Measurements from ENCODE around the gene MANF. TPM values are rescaled to one million over a fixed set of nuclear protein-coding genes. Genes with fewer than 3 reads are reported as not detected.

Gene MANF
- total and polyA plus RNA-seq, 2 of the 13 experiments (the other 11 are each of a cell fraction or from before 2014, with no cell fraction given) = 55.4 to 269 TPM

DNA sequence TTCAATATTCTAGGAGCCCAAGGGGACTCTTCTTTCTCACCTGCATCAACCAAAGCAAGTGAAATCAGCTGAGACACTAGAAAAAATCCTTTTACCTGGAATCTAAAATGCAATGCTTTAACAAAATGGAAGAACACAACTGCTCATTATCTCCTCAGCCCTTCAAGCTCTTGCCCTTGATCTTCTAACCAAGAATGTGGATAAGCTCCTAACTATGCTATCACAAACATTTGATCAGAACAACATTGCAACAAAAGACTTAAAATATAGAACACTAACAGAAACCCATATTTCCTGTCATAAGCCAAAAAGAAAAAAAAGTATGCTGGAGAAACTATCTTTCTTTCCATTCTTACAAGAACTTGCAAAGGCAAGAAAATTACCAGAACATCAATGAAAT is 18.6 kb downstream of the MANF start:
- CTCF ChIA-PET (ENCODE audit: low intra/inter-chr PET ratio, low total read pairs) = no interaction called here
- Histone ChIP-seq H3K27ac (ENCODE audit: extremely low read length, insufficient read depth, low read length) (no peak overlapping the region), H3K4me1 (ENCODE audit: insufficient read depth, low read length) (no peaks in the 10 kb centered on the region), H4K20me1 (ENCODE audit: insufficient read depth, low read length) (no peaks in the 10 kb centered on the region), H2AFZ (ENCODE audit: low read length) (no peak overlapping the region), H3K79me2 (ENCODE audit: insufficient read depth, low read length) (no peaks in the 10 kb centered on the region), H3K4me2 (ENCODE audit: low read depth, low read length) (no peak overlapping the region), H3K27me3 (ENCODE audit: control insufficient read depth in 1 of 2, insufficient read depth in 2 of 2, low read length in 2 of 2) (no peaks in the 10 kb centered on the region), H3K36me3 (replicated peaks in 1 of 2; ENCODE audit: control insufficient read depth in 1 of 2, insufficient read depth in 2 of 2, low read length in 2 of 2) (peaks cover 19 to 60% of the 10 kb centered on the region in 2 experiments), H3K9me3 (ENCODE audit: low read length) (no peaks in the 10 kb centered on the region), H3K4me3 (replicated peaks in 1 of 3; ENCODE audit: insufficient read depth in 1 of 3, low read depth in 2 of 3, low read length in 3 of 3) (no peak overlapping the region), H3K9ac (ENCODE audit: insufficient read depth, low read depth, low read length) (no peak overlapping the region)
- POLR2A ChIA-PET = no interaction called here
- no peak for FAIRE-seq
- no peak for DNase-seq (ENCODE audit: low spot score)
- TF ChIP-seq ZNF549 (CRISPR knock-in tag; IDR thresholded peaks at IDR 0.05) (no peak), CBX1 (IDR thresholded peaks at IDR 0.05; ENCODE audit: low read depth) (no peak)
- TF ChIP-seq, protein P1, sequence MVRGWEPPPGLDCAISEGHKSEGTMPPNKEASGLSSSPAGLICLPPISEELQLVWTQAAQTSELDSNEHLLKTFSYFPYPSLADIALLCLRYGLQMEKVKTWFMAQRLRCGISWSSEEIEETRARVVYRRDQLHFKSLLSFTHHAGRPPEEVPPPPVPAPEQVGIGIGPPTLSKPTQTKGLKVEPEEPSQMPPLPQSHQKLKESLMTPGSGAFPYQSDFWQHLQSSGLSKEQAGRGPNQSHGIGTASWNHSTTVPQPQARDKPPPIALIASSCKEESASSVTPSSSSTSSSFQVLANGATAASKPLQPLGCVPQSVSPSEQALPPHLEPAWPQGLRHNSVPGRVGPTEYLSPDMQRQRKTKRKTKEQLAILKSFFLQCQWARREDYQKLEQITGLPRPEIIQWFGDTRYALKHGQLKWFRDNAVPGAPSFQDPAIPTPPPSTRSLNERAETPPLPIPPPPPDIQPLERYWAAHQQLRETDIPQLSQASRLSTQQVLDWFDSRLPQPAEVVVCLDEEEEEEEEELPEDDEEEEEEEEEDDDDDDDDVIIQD (CRISPR knock-in tag; IDR thresholded peaks at IDR 0.05; ENCODE audit: low read depth) = no peak
- no TSS peak for BruUV-seq (replicated peaks)
- intact Hi-C loops (cut with micrococcal nuclease; ENCODE audit: unreplicated experiment) (no loop called here), in situ Hi-C loops (cut with HindIII; ENCODE audit: extremely low pct_ligation_motif_present, low pct_unique_long_range_greater_than_20kb) (no loop called here)
- ATAC-seq = no peak

DNA sequence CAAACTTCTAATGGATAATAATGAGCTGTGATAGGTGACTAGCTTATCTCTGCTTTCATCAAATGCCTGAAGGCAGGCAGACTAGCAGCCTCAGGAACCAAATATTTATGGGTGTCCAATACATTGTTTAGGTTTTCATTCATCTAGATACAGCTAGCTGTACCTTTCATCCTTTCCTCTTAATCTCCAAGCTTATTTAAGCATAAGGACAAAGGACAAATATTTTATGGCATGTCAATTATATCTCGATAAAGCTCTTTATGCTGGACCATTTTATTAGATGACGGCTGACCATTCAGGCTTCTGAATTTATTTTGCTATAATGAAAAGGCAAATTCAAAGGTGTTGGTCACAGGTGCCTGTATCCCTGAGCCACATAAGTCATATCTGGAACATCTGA is 22.9 kb downstream of the MANF start:
- H3K4me1 ChIP-seq (ENCODE audit: insufficient read depth, low read length) = no peaks in the 10 kb centered on the region
- no peaks in the 10 kb centered on the region for H3K79me2 ChIP-seq (ENCODE audit: insufficient read depth, low read length)
- no peaks in the 10 kb centered on the region; a peak in 1 of 5 replicates for H3K27me3 ChIP-seq (ENCODE audit: control insufficient read depth in 1 of 2, insufficient read depth in 2 of 2, low read length in 2 of 2)
- DNase-seq (ENCODE audit: low spot score) (no peak), FAIRE-seq (no peak), ATAC-seq (no peak)
- in situ Hi-C loops (cut with HindIII; ENCODE audit: extremely low pct_ligation_motif_present, low pct_unique_long_range_greater_than_20kb) = no loop called here
- no peaks in the 10 kb centered on the region for H3K9me3 ChIP-seq (ENCODE audit: low read length)
- peaks cover 22 to 65% of the 10 kb centered on the region in 2 experiments for H3K36me3 ChIP-seq (replicated peaks in 1 of 2; ENCODE audit: control insufficient read depth in 1 of 2, insufficient read depth in 2 of 2, low read length in 2 of 2)
- H2AFZ ChIP-seq (ENCODE audit: low read length) = no peak overlapping the region
- H3K4me2 ChIP-seq (ENCODE audit: low read depth, low read length) = no peak overlapping the region
- H3K4me3 ChIP-seq (replicated peaks in 1 of 3; ENCODE audit: insufficient read depth in 1 of 3, low read depth in 2 of 3, low read length in 3 of 3) = no peak overlapping the region
- intact Hi-C loops (cut with micrococcal nuclease; ENCODE audit: unreplicated experiment) = no loop called here
- no TSS peak for BruUV-seq (replicated peaks)
- ChIA-PET POLR2A (interaction anchor here (0.6 kb wide), 1 partner anchor 797 kb away, joined by 4 read pairs; the partner anchor contains the start of gene CISH), CTCF (ENCODE audit: low intra/inter-chr PET ratio, low total read pairs) (no interaction called here)
- 95% methylated on average over 2 of the region's 2 CpGs for WGBS (ENCODE audit: low lambda C conversion rate)
- no peak overlapping the region for H3K27ac ChIP-seq (ENCODE audit: extremely low read length, insufficient read depth, low read length)
- no peaks in the 10 kb centered on the region for H4K20me1 ChIP-seq (ENCODE audit: insufficient read depth, low read length)
- H3K9ac ChIP-seq (ENCODE audit: insufficient read depth, low read depth, low read length) = no peak overlapping the region
- TF ChIP-seq, protein P2, sequence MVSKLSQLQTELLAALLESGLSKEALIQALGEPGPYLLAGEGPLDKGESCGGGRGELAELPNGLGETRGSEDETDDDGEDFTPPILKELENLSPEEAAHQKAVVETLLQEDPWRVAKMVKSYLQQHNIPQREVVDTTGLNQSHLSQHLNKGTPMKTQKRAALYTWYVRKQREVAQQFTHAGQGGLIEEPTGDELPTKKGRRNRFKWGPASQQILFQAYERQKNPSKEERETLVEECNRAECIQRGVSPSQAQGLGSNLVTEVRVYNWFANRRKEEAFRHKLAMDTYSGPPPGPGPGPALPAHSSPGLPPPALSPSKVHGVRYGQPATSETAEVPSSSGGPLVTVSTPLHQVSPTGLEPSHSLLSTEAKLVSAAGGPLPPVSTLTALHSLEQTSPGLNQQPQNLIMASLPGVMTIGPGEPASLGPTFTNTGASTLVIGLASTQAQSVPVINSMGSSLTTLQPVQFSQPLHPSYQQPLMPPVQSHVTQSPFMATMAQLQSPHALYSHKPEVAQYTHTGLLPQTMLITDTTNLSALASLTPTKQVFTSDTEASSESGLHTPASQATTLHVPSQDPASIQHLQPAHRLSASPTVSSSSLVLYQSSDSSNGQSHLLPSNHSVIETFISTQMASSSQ (IDR thresholded peaks at IDR 0.05; ENCODE audit: low read depth) = no peak
- TF ChIP-seq, protein P2 (CRISPR knock-in tag; IDR thresholded peaks at IDR 0.05; ENCODE audit: borderline replicate concordance) = no peak
- TF ChIP-seq, protein P3, sequence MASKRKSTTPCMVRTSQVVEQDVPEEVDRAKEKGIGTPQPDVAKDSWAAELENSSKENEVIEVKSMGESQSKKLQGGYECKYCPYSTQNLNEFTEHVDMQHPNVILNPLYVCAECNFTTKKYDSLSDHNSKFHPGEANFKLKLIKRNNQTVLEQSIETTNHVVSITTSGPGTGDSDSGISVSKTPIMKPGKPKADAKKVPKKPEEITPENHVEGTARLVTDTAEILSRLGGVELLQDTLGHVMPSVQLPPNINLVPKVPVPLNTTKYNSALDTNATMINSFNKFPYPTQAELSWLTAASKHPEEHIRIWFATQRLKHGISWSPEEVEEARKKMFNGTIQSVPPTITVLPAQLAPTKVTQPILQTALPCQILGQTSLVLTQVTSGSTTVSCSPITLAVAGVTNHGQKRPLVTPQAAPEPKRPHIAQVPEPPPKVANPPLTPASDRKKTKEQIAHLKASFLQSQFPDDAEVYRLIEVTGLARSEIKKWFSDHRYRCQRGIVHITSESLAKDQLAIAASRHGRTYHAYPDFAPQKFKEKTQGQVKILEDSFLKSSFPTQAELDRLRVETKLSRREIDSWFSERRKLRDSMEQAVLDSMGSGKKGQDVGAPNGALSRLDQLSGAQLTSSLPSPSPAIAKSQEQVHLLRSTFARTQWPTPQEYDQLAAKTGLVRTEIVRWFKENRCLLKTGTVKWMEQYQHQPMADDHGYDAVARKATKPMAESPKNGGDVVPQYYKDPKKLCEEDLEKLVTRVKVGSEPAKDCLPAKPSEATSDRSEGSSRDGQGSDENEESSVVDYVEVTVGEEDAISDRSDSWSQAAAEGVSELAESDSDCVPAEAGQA (IDR thresholded peaks at IDR 0.05; ENCODE audit: low read depth) = no peak
- TF ChIP-seq, protein P3 (CRISPR knock-in tag; IDR thresholded peaks at IDR 0.05; ENCODE audit: borderline replicate concordance) = no peak

Data from HepG2 (cell line).